K562 (cell line): ENCODE measurements around the gene TRIP6. TPM values are rescaled to one million over a fixed set of nuclear protein-coding genes. Genes with fewer than 3 reads are reported as not detected.

ENCODE experiments used
- ARID2 ChIP-seq: fragments of 450-650 bp; IDR thresholded peaks from 2 replicates; pipeline ENCODE4 v1.6.1; 2017; ENCODE audit warnings: antibody characterized with exemption, mild to moderate bottlenecking
- ATF6 ChIP-seq: sonication (generic); formaldehyde crosslinking; IDR thresholded peaks from 2 replicates; pipeline ENCODE4 v1.4.0; 2020; ENCODE audit warnings: mild to moderate bottlenecking, missing genetic modification reagents
- BCLAF1 ChIP-seq, 2 experiments: fragments of 450-650 bp in 1 of 2; IDR thresholded peaks; 2 replicates each; pipeline ENCODE4 v1.6.1; 2011 to 2017; ENCODE audit warnings: low read depth in 2 of 2, antibody characterized with exemption in 1 of 2, borderline replicate concordance in 1 of 2, low read length in 1 of 2, mild to moderate bottlenecking in 1 of 2, mixed read lengths in 1 of 2; ENCODE audit not compliant: control insufficient read depth in 1 of 2
- CBFA2T2 ChIP-seq: fragments of 450-650 bp; conservative IDR thresholded peaks from 2 replicates; pipeline ENCODE4 v1.6.1; 2017; ENCODE audit warnings: mild to moderate bottlenecking
- CCAR2 ChIP-seq: fragments of 200-400 bp; formaldehyde crosslinking; IDR thresholded peaks from 2 replicates; pipeline ENCODE4 v1.6.1; 2017; ENCODE audit warnings: mild to moderate bottlenecking, low read depth, low read length
- CTBP1 ChIP-seq: fragments of 450-650 bp; IDR thresholded peaks from 2 replicates; pipeline ENCODE4 v1.6.1; 2016; ENCODE audit warnings: borderline replicate concordance
- MCM3 ChIP-seq: fragments of 450-650 bp; IDR thresholded peaks from 2 replicates; pipeline ENCODE4 v1.6.1; 2016
- NCOA1 ChIP-seq: fragments of 450-650 bp; IDR thresholded peaks from 2 replicates; pipeline ENCODE4 v1.6.1; 2016; ENCODE audit warnings: low read depth
- SIX5 ChIP-seq, 2 experiments: IDR thresholded peaks; 2 replicates each; pipeline ENCODE4 v1.6.1; 2011; ENCODE audit warnings: low read length in 2 of 2, borderline replicate concordance in 1 of 2, low read depth in 1 of 2, mild to moderate bottlenecking in 1 of 2, moderate library complexity in 1 of 2; ENCODE audit not compliant: insufficient read depth in 1 of 2
- SMARCC2 ChIP-seq: fragments of 450-650 bp; IDR thresholded peaks from 2 replicates; pipeline ENCODE4 v1.6.1; 2017; ENCODE audit warnings: antibody characterized with exemption, moderate library complexity, mild to moderate bottlenecking, low read depth
- SRSF3 ChIP-seq: fragments of 200-400 bp; formaldehyde crosslinking; IDR thresholded peaks from 2 replicates; pipeline ENCODE4 v1.6.1; 2016; ENCODE audit warnings: mild to moderate bottlenecking, low read length, moderate library complexity; ENCODE audit not compliant: insufficient read depth
- ZFP91 ChIP-seq: sonication (generic); formaldehyde crosslinking; IDR thresholded peaks from 2 replicates; pipeline ENCODE4 v1.8.0; 2022; ENCODE audit warnings: mild to moderate bottlenecking, missing genetic modification reagents
- ZNF146 ChIP-seq: IDR thresholded peaks from one replicate; pipeline ENCODE4 v1.6.1; 2018; ENCODE audit warnings: missing compliant biosample characterization; ENCODE audit not compliant: unreplicated experiment
- polyA plus RNA-seq, 8 experiments: library from polyadenylated mRNA; depleted of rRNA in 4 of 8; stranded (reverse) in 5 of 8; unstranded in 3 of 8; fragments of >200 nt; fragmentation: Nextera tagmentation in 2 of 8; fragmentation: Illumina TruSeq in 1 of 8; extraction: Ambion mirVana in 2 of 8; extraction: Trizol in 1 of 8; gene quantifications; 2 replicates each; pipeline versions ENCODE4 v1.2.1 to v1.2.3, GENCODE V29; 2011 to 2014; ENCODE audit warnings: inconsistent platforms in 1 of 8, missing spikeins in 1 of 8
- total RNA-seq, 7 experiments: library from RNA; depleted of rRNA in 6 of 7; stranded (reverse); fragments of >200 nt in 6 of 7; fragmentation: Illumina TruSeq in 2 of 7; extraction: Trizol in 2 of 7; gene quantifications; 2 replicates each; pipeline versions ENCODE4 v1.2.1 to v1.2.3, GENCODE V29; 2011 to 2021; ENCODE audit warnings: low replicate concordance in 1 of 7

The TRIP6 gene
- total and polyA plus RNA-seq, 9 of the 15 experiments (the other 6 are each of a cell fraction or from before 2014, with no cell fraction given) = 5.9 to 141 (median 54.0) TPM

GRCh38 chr7:100895956-100896731, 29.0 kb downstream of the TRIP6 start (continued):
- TF ChIP-seq CBFA2T2 (peak; percentile 55), SMARCC2 (no peak), CCAR2 (no peak), ZNF146 (CRISPR knock-in tag) (no peak), ATF6 (no peak), ZFP91 (CRISPR knock-in tag) (no peak), MCM3 (no peak), SIX5 (IDR thresholded peaks at IDR 0.05; ENCODE audit: borderline replicate concordance in 1 of 2, insufficient read depth in 1 of 2, low read depth in 1 of 2, low read length in 2 of 2) (no peak), ARID2 (no peak), NCOA1 (0 out of 2 replicates have a peak, but pooled peaks have one; percentile 25), BCLAF1 (IDR thresholded peaks at IDR 0.05; ENCODE audit: borderline replicate concordance in 1 of 2, control insufficient read depth in 1 of 2, low read depth in 2 of 2, low read length in 1 of 2) (no peak), CTBP1 (peak; percentile 36), SRSF3 (no peak)
